OCI-LY1 (cell line): ENCODE data around the gene MAPKAPK3.

ENCODE experiments used
- H2AFZ ChIP-seq: fragments of 200-600 bp; sonication (generic), shearing (Covaris generic); 2 replicates; pipeline ENCODE4 v1.6.0; 2014; ENCODE audit warnings: antibody characterized with exemption, mild to moderate bottlenecking, low read length
- H3F3A ChIP-seq: fragments of 200-600 bp; sonication (generic), shearing (Covaris generic); 2 replicates; pipeline ENCODE4 v1.6.0; 2014; ENCODE audit warnings: mild to moderate bottlenecking, antibody characterized with exemption, low read length, moderate library complexity; ENCODE audit not compliant: insufficient read depth
- H3K27ac ChIP-seq: fragments of 200-600 bp; sonication (generic); 2 replicates; pipeline ENCODE4 v1.5.1; 2014; ENCODE audit warnings: low read length, mixed run types, mild to moderate bottlenecking, low read depth; ENCODE audit not compliant: poor library complexity, severe bottlenecking
- H3K27me3 ChIP-seq: fragments of 200-600 bp; sonication (generic); 2 replicates; pipeline ENCODE4 v1.6.0; 2014; ENCODE audit warnings: antibody characterized with exemption, mild to moderate bottlenecking, low read length, moderate library complexity; ENCODE audit not compliant: insufficient read depth
- H3K36me3 ChIP-seq: fragments of 200-600 bp; sonication (generic); 2 replicates; pipeline ENCODE4 v1.6.1; 2014; ENCODE audit warnings: mild to moderate bottlenecking, antibody characterized with exemption, low read length, moderate library complexity, mixed read lengths; ENCODE audit not compliant: insufficient read depth
- H3K4me1 ChIP-seq: fragments of 200-600 bp; sonication (generic); 2 replicates; pipeline ENCODE4 v1.5.1; 2014; ENCODE audit warnings: mild to moderate bottlenecking, low read length, moderate library complexity; ENCODE audit not compliant: insufficient read depth, severe bottlenecking
- H3K4me2 ChIP-seq: fragments of 200-600 bp; sonication (generic), shearing (Covaris generic); 2 replicates; pipeline ENCODE4 v1.6.1; 2014; ENCODE audit warnings: low read length
- H3K4me3 ChIP-seq: fragments of 200-600 bp; sonication (generic); 2 replicates; pipeline ENCODE4 v1.5.1; 2014; ENCODE audit warnings: low read length, low read depth, mild to moderate bottlenecking, mixed read lengths; ENCODE audit not compliant: poor library complexity, severe bottlenecking
- H3K79me2 ChIP-seq: fragments of 200-600 bp; shearing (Covaris generic); 2 replicates; pipeline ENCODE4 v1.6.1; 2016; ENCODE audit warnings: mixed run types, low read length, mixed read lengths; ENCODE audit not compliant: insufficient read depth
- H3K9ac ChIP-seq: fragments of 200-600 bp; sonication (generic), shearing (Covaris generic); 2 replicates; pipeline ENCODE4 v1.6.1; 2014; ENCODE audit warnings: mild to moderate bottlenecking, low read length, mixed read lengths
- H3K9me2 ChIP-seq: fragments of 200-600 bp; sonication (generic), shearing (Covaris generic); 2 replicates; pipeline ENCODE4 v1.6.1; 2014; ENCODE audit warnings: low read depth, mild to moderate bottlenecking, low read length, mixed read lengths
- H3K9me3 ChIP-seq: fragments of 200-600 bp; shearing (Covaris generic); 2 replicates; pipeline ENCODE4 v1.6.1; 2014; ENCODE audit warnings: low read length, mixed read lengths
- H4K20me1 ChIP-seq: fragments of 200-600 bp; sonication (generic), shearing (Covaris generic); 2 replicates; pipeline ENCODE4 v1.6.0; 2016; ENCODE audit warnings: mild to moderate bottlenecking, low read length; ENCODE audit not compliant: insufficient read depth
- EZH2 ChIP-seq: fragments of 200-600 bp; sonication (generic), shearing (Covaris generic); IDR thresholded peaks from 2 replicates; pipeline ENCODE4 v1.8.0; 2017; ENCODE audit warnings: borderline replicate concordance, mixed run types, mild to moderate bottlenecking, antibody characterized with exemption, low read length, moderate library complexity, mixed read lengths
- TF ChIP-seq, protein P1 (sequence below): fragments of 200-600 bp; sonication (generic), shearing (Covaris generic); IDR thresholded peaks from 2 replicates; pipeline ENCODE4 v1.5.1; 2017; ENCODE audit warnings: mild to moderate bottlenecking, antibody characterized with exemption, low read length, moderate library complexity, mixed read lengths

MAPKAPK3 gene

DNA sequence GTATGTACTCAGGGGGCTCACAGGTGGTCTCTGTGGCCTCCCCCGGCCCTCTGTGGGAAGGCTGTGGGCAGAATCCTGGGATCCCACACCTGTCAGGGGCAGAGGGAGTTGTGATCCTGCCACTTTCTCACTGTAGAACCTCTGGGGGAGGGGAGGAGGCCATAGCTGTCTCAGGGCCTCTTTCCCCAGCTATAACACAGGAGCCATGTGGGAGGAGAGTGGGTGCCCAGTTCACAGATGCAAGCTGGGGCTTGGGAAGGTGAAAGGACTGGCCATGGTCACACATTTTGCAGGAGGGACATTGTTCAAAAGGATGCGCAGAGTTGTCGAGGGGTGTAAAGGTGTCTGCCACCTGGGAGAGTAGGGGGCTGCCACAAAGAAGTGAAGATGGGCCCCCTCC lies 11.7 kb downstream of the MAPKAPK3 start:
- Histone ChIP-seq H3K36me3 (no peaks in the 10 kb centered on the region), H3K9me2 (no peaks in the 10 kb centered on the region), H3K27ac (no peak overlapping the region), H3K79me2 (no peaks in the 10 kb centered on the region), H3K27me3 (no peaks in the 10 kb centered on the region), H3K4me3 (no peak overlapping the region), H4K20me1 (no peaks in the 10 kb centered on the region), H2AFZ (no peak overlapping the region), H3K9ac (no peak overlapping the region), H3F3A (no peaks in the 10 kb centered on the region), H3K9me3 (no peaks in the 10 kb centered on the region), H3K4me1 (no peaks in the 10 kb centered on the region), H3K4me2 (no peak overlapping the region)
- TF ChIP-seq EZH2 = no peak
- TF ChIP-seq, protein P1, sequence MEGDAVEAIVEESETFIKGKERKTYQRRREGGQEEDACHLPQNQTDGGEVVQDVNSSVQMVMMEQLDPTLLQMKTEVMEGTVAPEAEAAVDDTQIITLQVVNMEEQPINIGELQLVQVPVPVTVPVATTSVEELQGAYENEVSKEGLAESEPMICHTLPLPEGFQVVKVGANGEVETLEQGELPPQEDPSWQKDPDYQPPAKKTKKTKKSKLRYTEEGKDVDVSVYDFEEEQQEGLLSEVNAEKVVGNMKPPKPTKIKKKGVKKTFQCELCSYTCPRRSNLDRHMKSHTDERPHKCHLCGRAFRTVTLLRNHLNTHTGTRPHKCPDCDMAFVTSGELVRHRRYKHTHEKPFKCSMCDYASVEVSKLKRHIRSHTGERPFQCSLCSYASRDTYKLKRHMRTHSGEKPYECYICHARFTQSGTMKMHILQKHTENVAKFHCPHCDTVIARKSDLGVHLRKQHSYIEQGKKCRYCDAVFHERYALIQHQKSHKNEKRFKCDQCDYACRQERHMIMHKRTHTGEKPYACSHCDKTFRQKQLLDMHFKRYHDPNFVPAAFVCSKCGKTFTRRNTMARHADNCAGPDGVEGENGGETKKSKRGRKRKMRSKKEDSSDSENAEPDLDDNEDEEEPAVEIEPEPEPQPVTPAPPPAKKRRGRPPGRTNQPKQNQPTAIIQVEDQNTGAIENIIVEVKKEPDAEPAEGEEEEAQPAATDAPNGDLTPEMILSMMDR = no peak

DNA sequence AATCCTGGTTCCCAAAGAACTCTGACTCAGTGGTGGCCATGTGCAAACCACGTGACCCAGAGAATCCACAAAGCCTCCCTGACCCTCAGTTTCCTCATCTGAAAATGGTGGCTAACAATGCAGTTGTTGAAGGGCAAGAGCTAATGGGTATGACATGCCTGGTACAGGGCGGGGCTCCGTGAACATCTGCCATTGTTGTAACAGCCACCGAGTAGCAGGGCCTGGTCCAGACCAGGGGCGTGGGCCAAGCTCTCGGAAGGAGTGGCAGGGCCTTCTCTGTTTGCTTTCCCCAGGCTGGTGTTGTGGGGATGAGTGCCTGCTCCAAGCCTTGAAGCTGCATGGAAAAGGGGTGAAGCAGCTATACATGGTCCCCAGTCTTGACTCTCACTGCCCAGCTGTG lies 13.4 kb downstream of the MAPKAPK3 start:
- Histone ChIP-seq H3K27ac (no peak overlapping the region), H4K20me1 (no peaks in the 10 kb centered on the region), H3K4me2 (no peak overlapping the region), H3K9me3 (no peaks in the 10 kb centered on the region), H3K27me3 (no peaks in the 10 kb centered on the region), H3K36me3 (no peaks in the 10 kb centered on the region), H3K4me1 (no peaks in the 10 kb centered on the region), H2AFZ (no peak overlapping the region), H3K79me2 (no peaks in the 10 kb centered on the region), H3K4me3 (no peak overlapping the region), H3F3A (no peaks in the 10 kb centered on the region), H3K9ac (no peak overlapping the region), H3K9me2 (no peaks in the 10 kb centered on the region)
- no peak for TF ChIP-seq EZH2
- TF ChIP-seq, protein P1 = no peak

DNA sequence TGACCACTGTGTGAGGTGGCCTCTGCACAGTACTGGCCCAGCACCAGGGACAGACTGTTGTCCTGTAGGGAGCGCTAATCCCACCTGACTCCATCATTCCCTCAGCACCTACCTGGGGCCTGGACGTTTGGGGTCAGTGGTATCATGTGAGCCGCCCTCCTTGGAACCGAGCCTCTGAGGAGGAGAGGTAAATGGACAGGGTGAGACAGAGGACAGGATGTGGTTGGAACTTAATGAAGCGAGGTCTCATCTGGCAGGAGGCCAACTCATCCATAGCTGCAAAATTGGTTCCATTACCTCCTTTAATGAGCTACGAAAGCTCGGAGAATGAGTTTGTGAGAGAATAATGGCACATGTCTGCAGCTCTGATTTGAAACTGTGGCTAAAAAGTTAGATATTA lies 13.9 kb downstream of the MAPKAPK3 start:
- H3K27me3 ChIP-seq = no peaks in the 10 kb centered on the region
- H3F3A ChIP-seq = no peaks in the 10 kb centered on the region
- no peak overlapping the region for H3K27ac ChIP-seq
- H4K20me1 ChIP-seq = no peaks in the 10 kb centered on the region
- H3K9me3 ChIP-seq = no peaks in the 10 kb centered on the region
- no peaks in the 10 kb centered on the region for H3K79me2 ChIP-seq
- no peaks in the 10 kb centered on the region for H3K36me3 ChIP-seq
- H3K4me1 ChIP-seq = no peaks in the 10 kb centered on the region
- H3K4me3 ChIP-seq = no peak overlapping the region
- H3K4me2 ChIP-seq = no peak overlapping the region
- no peaks in the 10 kb centered on the region for H3K9me2 ChIP-seq
- no peak overlapping the region for H3K9ac ChIP-seq
- TF ChIP-seq, protein P1 = no peak
- no peak for TF ChIP-seq EZH2
- H2AFZ ChIP-seq = no peak overlapping the region
